Right lobe of liver (tissue), 6 donors: ENCODE data around the gene MAST3. TPM values are rescaled to one million over a fixed set of nuclear protein-coding genes. Genes with fewer than 3 reads are reported as not detected.
A peak's percentile ranks its signal among the peaks of the same experiment; 100 is the strongest.

Experiments used
- ATAC-seq, 4 donors: fragments of 200-7000 bp; cut with Tn5 transposase; one replicate each; pipeline ENCODE4 v1.9.1; 2020; ENCODE audit warnings: mild to moderate bottlenecking in 4 of 4, moderate library complexity in 4 of 4
- DNase-seq, 3 donors: peaks; one replicate each; pipeline ENCODE4 v3.0.0-alpha.2; 2020
- H3K27ac ChIP-seq, 3 donors: fragments of 200-600 bp; one replicate each; pipeline ENCODE4 v1.8.0; 2022
- H3K27me3 ChIP-seq, 2 donors: fragments of 200-600 bp; one replicate each; pipeline ENCODE4 v1.8.0; 2022
- H3K36me3 ChIP-seq, 4 donors: fragments of 200-600 bp; sonication (generic) in 1 of 4; one replicate each; pipeline versions ENCODE4 v1.5.1 to v1.8.0; 2017 to 2022; ENCODE audit warnings: control low read depth in 1 of 4
- H3K4me1 ChIP-seq, 4 donors: fragments of 200-600 bp; sonication (generic) in 1 of 4; one replicate each; pipeline versions ENCODE4 v1.5.1 to v1.8.0; 2017 to 2022; ENCODE audit warnings: control low read depth in 1 of 4
- H3K4me3 ChIP-seq, 3 donors: fragments of 200-600 bp; one replicate each; pipeline ENCODE4 v1.8.0; 2022
- H3K9me3 ChIP-seq, 4 donors: fragments of 200-600 bp; sonication (generic) in 1 of 4; one replicate each; pipeline versions ENCODE4 v1.5.1 to v1.8.0; 2017 to 2022; ENCODE audit warnings: control low read depth in 1 of 4
- POLR2A ChIP-seq: fragments of 450-650 bp; IDR thresholded peaks from one replicate; pipeline ENCODE4 v1.6.1; 2017; ENCODE audit warnings: antibody characterized with exemption, mild to moderate bottlenecking
- WGBS: methylation state at CpG from one replicate; pipeline ENCODE4 v1.1.6; 2018; ENCODE audit warnings: low coverage, low lambda C conversion rate; ENCODE audit not compliant: insufficient coverage; ENCODE audit errors: missing lambda C conversion rate; 5-methylcytosine and 5-hydroxymethylcytosine counted together
- intact Hi-C, 2 donors: fragments of 100-400 bp; cut with DNase I; formaldehyde crosslinking; loops; one replicate each; pipeline versions ENCODE4 v1.11.2 to v1.14.1; 2022
- total RNA-seq, 6 experiments: library from RNA; depleted of rRNA in 2 of 6; stranded (reverse); fragments of >200 nt in 2 of 6; fragmentation: NEBNext Ultra II Directional in 3 of 6; extraction: Animal tissue kit (Norgen Biotek cat#: 25700) in 3 of 6; gene quantifications; one replicate each; pipeline versions ENCODE4 v1.1.0 to v1.2.4, GENCODE V29; 2016 to 2023
- TF ChIP-seq, protein P1 (sequence below), 4 donors: fragments of 200-600 bp in 3 of 4; fragments of 450-650 bp in 1 of 4; IDR thresholded peaks; one replicate each; pipeline versions ENCODE4 v1.5.1 to v1.8.0; 2016 to 2022; ENCODE audit warnings: antibody characterized with exemption in 4 of 4, mild to moderate bottlenecking in 2 of 4
- donor health status: DM: no; HTN: yes; CAD: no.
- donor health status: DM: no; HTN: no; CAD: no.
- donor health status: DM: no; HTN: no; CAD: no.
- donor health status: DM: no; HTN: yes; CAD: no.
- donor health status: DM: no; HTN: yes; CAD: no.

The MAST3 gene
- total RNA-seq, 6 experiments from 2014 or later = 8.0 to 17.9 (median 10.0) TPM

DNA sequence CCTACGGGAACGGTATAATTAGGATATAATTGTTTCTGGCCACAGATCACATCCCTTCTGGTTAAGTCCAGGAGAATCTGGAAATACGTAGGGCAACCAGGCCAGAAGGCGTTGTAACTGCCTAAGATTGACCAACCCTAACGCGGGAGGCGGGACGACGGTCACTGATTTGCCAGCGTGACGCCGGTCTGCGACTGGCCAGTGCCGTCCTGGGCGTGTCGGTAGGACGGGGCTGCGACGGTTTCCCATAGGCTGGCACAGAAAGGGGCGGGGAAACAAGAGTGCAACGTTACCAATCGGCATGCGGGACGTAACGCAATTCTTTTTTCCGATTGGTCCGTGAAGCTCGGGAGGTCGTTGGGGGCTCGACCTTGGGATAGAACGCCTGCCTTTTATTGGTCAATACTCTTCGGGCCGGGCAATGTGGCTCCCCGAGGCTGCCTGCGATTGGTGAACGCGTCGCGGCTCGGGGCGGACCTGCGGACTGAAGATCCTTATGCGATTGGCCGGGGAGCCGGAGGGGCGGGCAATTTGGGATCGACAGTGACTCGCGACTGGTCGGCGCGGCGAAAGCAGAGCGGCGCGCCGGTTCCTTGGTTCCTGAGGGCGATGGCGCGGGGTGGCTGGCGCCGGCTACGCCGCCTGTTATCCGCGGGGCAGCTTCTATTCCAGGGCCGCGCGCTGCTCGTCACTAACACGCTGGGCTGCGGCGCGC, 95.3 kb downstream of the MAST3 start, which contains the start of gene MPV17L2:
TSS of gene MPV17L2 (plus strand) at position 546 of the 715 bp plus-strand sequence. CDS start at position 610, 64 bp downstream.
- peak; percentile 80 for TF ChIP-seq POLR2A
- TF ChIP-seq, protein P1, sequence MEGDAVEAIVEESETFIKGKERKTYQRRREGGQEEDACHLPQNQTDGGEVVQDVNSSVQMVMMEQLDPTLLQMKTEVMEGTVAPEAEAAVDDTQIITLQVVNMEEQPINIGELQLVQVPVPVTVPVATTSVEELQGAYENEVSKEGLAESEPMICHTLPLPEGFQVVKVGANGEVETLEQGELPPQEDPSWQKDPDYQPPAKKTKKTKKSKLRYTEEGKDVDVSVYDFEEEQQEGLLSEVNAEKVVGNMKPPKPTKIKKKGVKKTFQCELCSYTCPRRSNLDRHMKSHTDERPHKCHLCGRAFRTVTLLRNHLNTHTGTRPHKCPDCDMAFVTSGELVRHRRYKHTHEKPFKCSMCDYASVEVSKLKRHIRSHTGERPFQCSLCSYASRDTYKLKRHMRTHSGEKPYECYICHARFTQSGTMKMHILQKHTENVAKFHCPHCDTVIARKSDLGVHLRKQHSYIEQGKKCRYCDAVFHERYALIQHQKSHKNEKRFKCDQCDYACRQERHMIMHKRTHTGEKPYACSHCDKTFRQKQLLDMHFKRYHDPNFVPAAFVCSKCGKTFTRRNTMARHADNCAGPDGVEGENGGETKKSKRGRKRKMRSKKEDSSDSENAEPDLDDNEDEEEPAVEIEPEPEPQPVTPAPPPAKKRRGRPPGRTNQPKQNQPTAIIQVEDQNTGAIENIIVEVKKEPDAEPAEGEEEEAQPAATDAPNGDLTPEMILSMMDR (IDR thresholded peaks at IDR 0.05) = no peak
- WGBS = 0% methylated on average over 19 of the region's 74 CpGs
- Histone ChIP-seq H3K4me1 (peaks cover 0 to 8% (median 2%) of the 10 kb centered on the region in 4 donors), H3K36me3 (no peaks in the 10 kb centered on the region), H3K4me3 (peak within 1 kb of the TSS; percentile 74 to 81 (median 76)), H3K27ac (peak within 1 kb of the TSS; percentile 95 to 100 (median 97)), H3K9me3 (no peaks in the 10 kb centered on the region), H3K27me3 (no peaks in the 10 kb centered on the region)
- intact Hi-C loops = no loop called here
- DNase-seq (peak; percentile 99 to 100 (median 100)), ATAC-seq (peak; percentile 88 to 94 (median 92))

GRCh38 chr19:18193388-18194180, 96.0 kb downstream of the MAST3 start:
- H3K36me3 ChIP-seq = no peaks in the 10 kb centered on the region
- 21% methylated on average over 8 of the region's 46 CpGs for WGBS
- H3K27ac ChIP-seq = peak overlapping the region in 2 of 3 donors; percentile 53 to 62
- H3K4me3 ChIP-seq = peak overlapping the region; percentile 74 to 81 (median 76)
- no peaks in the 10 kb centered on the region for H3K9me3 ChIP-seq
- TF ChIP-seq, protein P1 (IDR thresholded peaks at IDR 0.05) = no peak
- TF ChIP-seq POLR2A = no peak
- peaks cover 0 to 8% (median 2%) of the 10 kb centered on the region in 4 donors for H3K4me1 ChIP-seq
- ATAC-seq (peak in 1 of 4 donors; percentile 4), DNase-seq (peak in 1 of 3 donors; percentile 60)
- intact Hi-C loops = no loop called here
- H3K27me3 ChIP-seq = no peaks in the 10 kb centered on the region

DNA sequence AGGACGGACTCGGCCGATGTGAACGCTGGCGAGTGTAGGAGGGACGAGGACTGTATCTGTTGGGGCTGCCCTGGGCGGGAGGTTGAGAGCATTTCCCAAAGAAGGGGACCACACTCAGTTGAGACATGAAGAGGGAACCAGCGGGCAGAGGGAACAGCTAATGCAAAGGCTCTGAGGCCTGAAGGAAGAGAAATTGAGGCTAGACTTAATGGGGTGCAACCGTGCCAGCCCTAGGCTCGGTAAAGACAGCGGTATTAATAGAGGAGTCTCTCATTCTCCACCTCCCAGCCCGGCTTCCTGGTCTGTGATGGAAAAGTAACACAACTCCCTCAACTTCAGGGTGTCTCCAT, 96.6 kb downstream of the MAST3 start:
- Histone ChIP-seq H3K27ac (no peak overlapping the region), H3K36me3 (no peaks in the 10 kb centered on the region), H3K4me3 (peak overlapping the region in 1 of 3 donors; percentile 76), H3K9me3 (no peaks in the 10 kb centered on the region), H3K4me1 (peaks cover 0 to 8% (median 2%) of the 10 kb centered on the region in 4 donors), H3K27me3 (no peaks in the 10 kb centered on the region)
- no peak for ATAC-seq
- intact Hi-C loops = no loop called here
- no peak for DNase-seq
- TF ChIP-seq, protein P1 (IDR thresholded peaks at IDR 0.05) = no peak
- TF ChIP-seq POLR2A = no peak
- WGBS = 76% methylated on average over 11 of the region's 12 CpGs

GRCh38 chr19:18194554-18195238, 97.1 kb downstream of the MAST3 start:
- peaks cover 0 to 2% (median under 1%) of the 10 kb centered on the region in 4 donors for H3K36me3 ChIP-seq
- no peak overlapping the region for H3K4me3 ChIP-seq
- H3K9me3 ChIP-seq = no peaks in the 10 kb centered on the region
- 63% methylated on average over 6 of the region's 27 CpGs for WGBS
- H3K4me1 ChIP-seq = peaks cover 0 to 8% (median 2%) of the 10 kb centered on the region in 4 donors
- no peak for TF ChIP-seq POLR2A
- TF ChIP-seq, protein P1 (IDR thresholded peaks at IDR 0.05) = no peak
- H3K27ac ChIP-seq = no peak overlapping the region
- intact Hi-C loops = no loop called here
- DNase-seq = peak in 2 of 3 donors; percentile 48 to 59
- no peaks in the 10 kb centered on the region for H3K27me3 ChIP-seq
- no peak for ATAC-seq
